ENCODE results near the gene AMIGO2. TPM values are rescaled to one million over a fixed set of nuclear protein-coding genes. Genes with fewer than 3 reads are reported as not detected.

The AMIGO2 gene
- total RNA-seq, 1 experiment from 2014 or later = 19.3 TPM

DNA sequence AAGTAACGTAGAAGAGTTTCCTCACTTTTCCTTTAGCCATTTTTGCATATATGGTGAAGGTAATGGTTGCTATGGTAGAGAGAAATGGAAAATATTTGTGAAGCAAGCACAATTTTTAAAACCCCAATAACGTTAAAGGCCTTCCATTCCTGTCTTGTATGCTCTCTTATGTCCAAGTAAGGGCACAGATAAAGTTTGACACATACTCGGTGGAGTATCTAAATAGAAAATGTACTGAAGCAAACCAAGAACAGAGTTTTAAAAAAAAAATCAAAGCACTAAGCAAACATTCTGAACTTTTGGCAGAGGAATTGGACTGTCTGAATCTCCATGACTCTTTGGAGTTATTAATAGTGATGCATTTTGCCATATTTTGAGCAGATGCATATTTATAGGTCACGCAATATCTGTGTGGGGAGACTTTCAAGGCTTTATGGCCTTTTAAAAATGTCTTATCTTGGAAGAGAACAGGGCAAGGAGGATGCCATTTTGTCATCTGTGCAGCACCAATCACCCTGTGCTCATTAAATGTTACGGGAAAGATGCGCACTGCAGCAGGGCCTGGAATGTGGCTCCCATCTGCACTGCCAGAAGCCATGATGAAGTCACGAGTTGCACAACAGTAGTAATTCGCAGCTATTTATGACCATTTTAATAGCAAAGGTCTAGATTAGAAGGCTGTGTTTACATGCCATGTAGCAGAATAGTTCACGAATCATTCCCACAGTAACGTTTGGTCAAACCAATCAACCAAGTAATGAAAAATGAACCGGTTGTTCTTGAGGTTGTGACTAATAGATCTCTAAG lies 23.3 kb upstream of the AMIGO2 start:
- H2AFZ ChIP-seq (ENCODE audit: low read length) = no peak overlapping the region
- no peaks in the 10 kb centered on the region for H3K27me3 ChIP-seq (ENCODE audit: low read length)
- H3K9ac ChIP-seq (ENCODE audit: low read length) = no peak overlapping the region
- ChIA-PET POLR2A (ENCODE audit: unreplicated experiment) (no interaction called here), CTCF (no interaction called here)
- H3F3A ChIP-seq (ENCODE audit: low read length, unreplicated experiment) = no peaks in the 10 kb centered on the region
- H3K9me2 ChIP-seq (replicated peaks; ENCODE audit: low read length) = no peaks in the 10 kb centered on the region; the same call in 1 of the 2 replicates
- no peaks in the 10 kb centered on the region for H4K20me1 ChIP-seq (ENCODE audit: low read length)
- peak; percentile 71 for DNase-seq
- intact Hi-C loops (cut with micrococcal nuclease) = no loop called here
- no TSS peak for BruUV-seq (replicated peaks)
- H3K4me1 ChIP-seq (ENCODE audit: insufficient read depth, low read length) = peaks cover 43% of the 10 kb centered on the region
- H3K36me3 ChIP-seq (ENCODE audit: low read depth, low read length) = no peaks in the 10 kb centered on the region
- H3K4me3 ChIP-seq (ENCODE audit: low read length) = no peak overlapping the region
- TF ChIP-seq CTCF (conservative IDR thresholded peaks at IDR 0.05; ENCODE audit: low read depth, low read length) (no peak), EZH2 (IDR thresholded peaks at IDR 0.05; ENCODE audit: low read length, unreplicated experiment) (no peak), EZH2phosphoT487 (IDR thresholded peaks at IDR 0.05; ENCODE audit: borderline replicate concordance, low read length) (no peak)
- no peaks in the 10 kb centered on the region for H3K9me3 ChIP-seq (ENCODE audit: low read length)
- H3K27ac ChIP-seq (ENCODE audit: low read length) = 0 out of 2 replicates have a peak overlapping the region, but pooled peaks have one; percentile 7
- peak; percentile 42 for ATAC-seq
- no peaks in the 10 kb centered on the region for H3K79me2 ChIP-seq (ENCODE audit: low read length)
- H3K4me2 ChIP-seq (ENCODE audit: low read length) = no peak overlapping the region

GRCh38 chr12:47102406-47102805 lies 22.6 kb upstream of the AMIGO2 start:
- TF ChIP-seq EZH2phosphoT487 (IDR thresholded peaks at IDR 0.05; ENCODE audit: borderline replicate concordance, low read length) (no peak), EZH2 (IDR thresholded peaks at IDR 0.05; ENCODE audit: low read length, unreplicated experiment) (no peak), CTCF (conservative IDR thresholded peaks at IDR 0.05; ENCODE audit: low read depth, low read length) (no peak)
- Histone ChIP-seq H3K36me3 (ENCODE audit: low read depth, low read length) (no peaks in the 10 kb centered on the region), H3K4me3 (ENCODE audit: low read length) (no peak overlapping the region), H4K20me1 (ENCODE audit: low read length) (no peaks in the 10 kb centered on the region), H3K27ac (ENCODE audit: low read length) (no peak overlapping the region), H3K79me2 (ENCODE audit: low read length) (no peaks in the 10 kb centered on the region), H3K27me3 (ENCODE audit: low read length) (no peaks in the 10 kb centered on the region), H3K4me2 (ENCODE audit: low read length) (no peak overlapping the region), H3K9me3 (ENCODE audit: low read length) (no peaks in the 10 kb centered on the region), H2AFZ (ENCODE audit: low read length) (no peak overlapping the region), H3K9me2 (replicated peaks; ENCODE audit: low read length) (no peaks in the 10 kb centered on the region; the same call in 1 of the 2 replicates), H3F3A (ENCODE audit: low read length, unreplicated experiment) (no peaks in the 10 kb centered on the region), H3K9ac (ENCODE audit: low read length) (no peak overlapping the region), H3K4me1 (ENCODE audit: insufficient read depth, low read length) (peaks cover 43% of the 10 kb centered on the region)
- no TSS peak for BruUV-seq (replicated peaks)
- DNase-seq = no peak
- POLR2A ChIA-PET (ENCODE audit: unreplicated experiment) = no interaction called here
- intact Hi-C loops (cut with micrococcal nuclease) = no loop called here
- CTCF ChIA-PET = no interaction called here
- no peak for ATAC-seq

- no peak overlapping the region for H3K4me2 ChIP-seq (ENCODE audit: low read length)
- ChIA-PET CTCF (no interaction called here), POLR2A (ENCODE audit: unreplicated experiment) (no interaction called here)
- H3K9ac ChIP-seq (ENCODE audit: low read length) = no peak overlapping the region
- H3K27ac ChIP-seq (ENCODE audit: low read length) = no peak overlapping the region
- H3K27me3 ChIP-seq (ENCODE audit: low read length) = no peaks in the 10 kb centered on the region
- DNase-seq = peak; percentile 42
- H4K20me1 ChIP-seq (ENCODE audit: low read length) = no peaks in the 10 kb centered on the region
- peaks cover 52% of the 10 kb centered on the region for H3K4me1 ChIP-seq (ENCODE audit: insufficient read depth, low read length)
- H3K9me3 ChIP-seq (ENCODE audit: low read length) = no peaks in the 10 kb centered on the region
- TF ChIP-seq EZH2phosphoT487 (IDR thresholded peaks at IDR 0.05; ENCODE audit: borderline replicate concordance, low read length) = no peak
- no peak for TF ChIP-seq CTCF (conservative IDR thresholded peaks at IDR 0.05; ENCODE audit: low read depth, low read length)
- TF ChIP-seq EZH2 (IDR thresholded peaks at IDR 0.05; ENCODE audit: low read length, unreplicated experiment) = no peak
- no peak for ATAC-seq
- H3K4me3 ChIP-seq (ENCODE audit: low read length) = no peak overlapping the region
- H3K9me2 ChIP-seq (replicated peaks; ENCODE audit: low read length) = no peaks in the 10 kb centered on the region; the same call in 1 of the 2 replicates
- H2AFZ ChIP-seq (ENCODE audit: low read length) = no peak overlapping the region
- intact Hi-C loops (cut with micrococcal nuclease) = no loop called here
- peaks cover 4% of the 10 kb centered on the region for H3F3A ChIP-seq (ENCODE audit: low read length, unreplicated experiment)
- H3K79me2 ChIP-seq (ENCODE audit: low read length) = no peaks in the 10 kb centered on the region
- no TSS peak for BruUV-seq (replicated peaks)
- no peaks in the 10 kb centered on the region for H3K36me3 ChIP-seq (ENCODE audit: low read depth, low read length)
Observed at GRCh38 chr12:47100160-47100559, 20.4 kb upstream of the AMIGO2 start.

All from PC-3 (cell line).